ENCODE data around the gene HSCB. TPM values are rescaled to one million over a fixed set of nuclear protein-coding genes. Genes with fewer than 3 reads are reported as not detected.
"Not testable (repeated sequence)": the region's sequence is repeated elsewhere in the genome, so short reads cannot be mapped to it uniquely, and the experiment has no call there.

Gene HSCB
- total RNA-seq, 1 donor from 2014 or later: 13.9 TPM

DNA sequence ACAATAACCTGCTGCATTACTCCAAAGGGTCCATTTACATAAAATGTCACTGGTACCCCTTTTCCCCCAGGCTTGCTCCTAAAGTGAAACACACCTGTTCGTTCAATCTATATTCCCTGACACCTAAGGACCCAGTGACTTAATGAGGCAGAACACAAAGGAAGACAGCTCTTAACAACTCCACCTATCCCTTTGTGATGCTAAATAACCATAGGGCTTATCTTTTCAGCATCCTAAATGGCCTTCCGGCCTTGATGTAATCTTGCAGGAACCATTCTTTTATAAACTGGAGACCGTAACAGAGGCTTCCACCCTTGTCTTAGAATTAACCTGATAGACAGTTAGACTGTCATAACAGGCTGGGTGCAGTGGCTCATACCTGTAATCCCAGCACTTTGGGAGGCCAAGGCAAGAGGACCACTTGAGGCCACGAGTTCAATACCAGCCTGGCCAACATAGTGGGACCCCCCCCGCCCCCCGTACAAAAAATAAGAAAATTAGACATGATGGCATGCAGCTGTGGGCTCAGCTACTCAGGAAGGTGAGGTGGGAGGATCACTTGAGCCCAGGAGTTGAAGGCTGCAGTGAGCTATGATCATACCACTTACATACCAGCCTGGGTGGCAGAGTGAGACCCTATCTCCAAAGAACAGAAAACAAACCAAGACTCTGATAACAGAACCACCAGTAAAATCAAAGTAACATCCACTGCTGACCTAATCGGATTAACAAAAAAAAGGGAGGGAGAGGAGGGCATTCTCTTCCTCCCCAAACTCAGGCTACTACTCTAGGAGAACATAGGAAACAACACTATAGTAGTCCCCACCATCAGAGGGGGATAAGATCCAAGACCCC lies 5.3 kb upstream of the HSCB start:
- intact Hi-C loops (cut with DNase I): no loop called here
- no peak for ATAC-seq
- no peak for DNase-seq (ENCODE audit: low spot score)

DNA sequence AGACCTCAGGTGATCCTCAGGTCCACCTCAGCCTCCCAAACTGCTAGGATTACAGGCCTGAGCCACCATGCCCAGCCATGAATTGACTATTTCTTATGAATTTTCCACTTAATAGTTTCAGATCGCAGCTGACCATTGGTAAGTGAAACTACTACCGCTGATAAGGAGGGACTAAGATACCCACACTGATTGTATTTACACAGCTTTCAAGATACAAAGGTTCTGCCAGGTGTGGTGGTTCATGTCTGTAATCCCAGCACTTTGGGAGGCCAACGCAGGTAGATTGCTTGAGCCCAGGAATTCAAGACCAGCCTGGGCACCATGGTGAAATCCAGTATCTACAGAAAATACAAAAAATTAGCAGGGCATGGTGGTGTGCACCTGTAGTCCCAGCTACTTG lies 4.1 kb upstream of the HSCB start:
- DNase-seq (ENCODE audit: low spot score) (no peak), ATAC-seq (no peak)
- intact Hi-C loops (cut with DNase I): no loop called here

DNA sequence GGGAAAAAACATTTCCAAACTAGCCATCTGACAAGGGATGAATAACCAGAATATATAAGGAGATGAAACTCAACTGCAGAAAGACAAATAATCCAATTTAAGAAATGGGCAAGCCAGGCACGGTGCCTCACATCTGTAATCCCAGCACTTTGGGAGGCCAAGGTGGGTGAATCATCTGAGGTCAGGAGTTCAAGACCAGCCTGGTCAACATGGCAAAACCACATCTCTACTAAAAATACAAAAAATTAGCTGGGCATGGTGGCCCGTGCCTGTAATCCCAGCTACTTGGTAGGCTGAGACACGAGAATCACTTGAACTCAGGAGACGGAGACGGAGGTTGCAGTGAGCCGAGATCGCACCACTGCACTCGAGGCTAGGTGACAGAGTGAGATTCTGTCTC lies 3.0 kb upstream of the HSCB start:
- ATAC-seq; intact Hi-C loops (cut with DNase I); DNase-seq (ENCODE audit: low spot score): not testable (repeated sequence)

DNA sequence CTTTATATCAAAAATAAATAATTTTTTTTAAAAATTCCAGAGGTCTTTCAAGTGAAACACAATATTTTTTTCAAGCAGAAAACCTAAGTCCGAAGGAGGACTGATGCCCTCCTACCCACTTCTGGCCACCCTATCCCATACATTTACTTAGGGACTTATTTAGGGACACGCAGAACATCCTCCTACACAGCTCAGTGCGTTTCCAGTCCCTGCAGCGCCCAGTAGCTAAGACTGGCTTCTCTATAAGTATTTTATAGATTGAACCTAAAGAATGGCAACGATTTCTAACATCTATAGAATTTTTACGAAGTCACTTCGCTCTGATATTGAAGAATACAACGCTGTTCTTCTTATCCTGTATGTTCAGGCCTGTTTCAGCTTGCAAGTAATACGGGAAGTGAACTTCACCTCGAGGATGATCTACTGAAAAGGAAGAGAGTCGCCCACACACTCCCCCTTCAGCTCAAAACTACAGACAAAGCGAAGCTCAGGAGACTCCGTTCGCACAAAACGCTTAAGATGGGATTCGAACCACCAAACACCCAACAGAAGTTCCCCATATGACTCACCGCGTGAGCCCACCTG lies 547 bp upstream of the HSCB start:
- DNase-seq (ENCODE audit: low spot score) (no peak), ATAC-seq (no peak)
- intact Hi-C loops (cut with DNase I): no loop called here

DNA sequence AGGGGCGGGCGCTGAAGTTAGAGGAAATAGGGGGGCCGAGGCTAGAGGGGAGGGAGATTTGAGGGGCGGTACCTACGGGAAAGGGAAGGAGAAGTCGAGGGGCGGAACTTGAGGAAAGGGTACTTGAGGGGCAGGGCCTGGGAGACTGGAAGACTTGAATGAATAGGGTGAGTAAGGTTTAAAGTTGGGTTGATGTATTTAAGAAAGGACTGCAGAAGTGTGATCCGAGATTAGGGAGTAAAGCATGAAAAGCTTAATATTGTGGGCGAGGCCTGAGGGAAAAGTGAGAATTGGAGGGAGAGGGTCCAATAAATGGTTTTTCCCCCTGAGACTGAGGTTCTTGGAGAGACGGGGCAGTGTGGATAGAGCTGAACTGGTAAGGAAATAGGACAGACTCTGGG lies 723 bp downstream of the HSCB start:
- intact Hi-C loops (cut with DNase I): no loop called here
- DNase-seq (ENCODE audit: low spot score) (no peak), ATAC-seq (no peak)

DNA sequence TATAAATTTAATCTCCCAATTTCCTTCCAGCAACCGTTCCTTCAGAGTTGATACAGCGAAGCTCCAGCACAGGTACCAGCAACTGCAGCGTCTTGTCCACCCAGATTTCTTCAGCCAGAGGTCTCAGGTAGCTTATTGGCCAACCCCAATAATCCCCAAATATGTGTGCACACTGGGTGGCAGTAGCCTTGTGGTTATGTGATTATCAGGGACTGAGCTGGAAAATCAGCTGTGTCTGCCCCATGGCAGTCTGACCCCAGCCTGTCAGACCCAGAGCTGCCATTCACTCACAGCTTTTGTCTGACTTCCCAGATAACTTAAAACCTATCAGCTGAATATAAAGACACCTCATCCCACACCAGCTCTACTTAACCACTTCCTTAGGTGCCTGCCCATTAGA lies 2.0 kb downstream of the HSCB start:
- ATAC-seq (no peak), DNase-seq (ENCODE audit: low spot score) (no peak)
- intact Hi-C loops (cut with DNase I): no loop called here

DNA sequence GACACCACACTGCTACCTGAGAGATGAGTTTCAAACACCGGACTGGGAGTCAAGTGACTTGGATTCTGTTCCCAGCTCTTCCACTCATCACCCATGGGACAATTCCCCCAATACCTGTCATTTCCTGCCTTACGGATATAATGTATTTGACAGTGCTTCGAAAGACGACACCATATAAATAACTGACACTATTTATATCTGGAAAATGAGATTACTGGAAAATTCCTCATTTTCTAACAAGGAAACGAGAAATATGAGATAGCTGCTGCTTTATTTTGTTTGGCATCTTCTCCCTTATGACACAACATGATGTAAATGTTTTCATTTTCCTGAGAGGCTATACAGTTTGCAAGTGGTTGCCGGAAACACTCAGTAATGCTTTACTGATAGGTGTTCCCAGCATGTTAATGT lies 8.6 kb downstream of the HSCB start:
- ATAC-seq (no peak), DNase-seq (ENCODE audit: low spot score) (no peak)
- intact Hi-C loops (cut with DNase I): no loop called here

DNA sequence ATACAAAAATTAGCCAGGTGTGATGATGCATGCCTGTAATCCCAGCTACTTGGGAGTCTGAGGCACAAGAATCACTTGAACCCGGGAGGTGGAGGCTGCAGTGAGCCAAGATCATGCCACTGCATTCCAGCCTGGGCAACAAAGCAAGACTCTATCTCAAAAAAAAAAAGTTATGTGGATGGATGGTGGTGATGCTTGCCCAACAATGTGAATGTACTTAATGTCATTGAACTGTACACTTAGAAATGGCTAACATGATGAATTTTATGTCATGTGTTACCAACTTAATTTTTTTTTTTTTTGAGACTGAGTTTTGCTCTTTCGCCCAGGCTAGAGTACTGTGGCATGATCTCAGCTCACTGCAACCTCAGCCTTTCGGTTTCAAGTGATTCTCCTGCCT lies 12.7 kb downstream of the HSCB start:
- intact Hi-C loops (cut with DNase I); DNase-seq (ENCODE audit: low spot score); ATAC-seq: not testable (repeated sequence)

DNA sequence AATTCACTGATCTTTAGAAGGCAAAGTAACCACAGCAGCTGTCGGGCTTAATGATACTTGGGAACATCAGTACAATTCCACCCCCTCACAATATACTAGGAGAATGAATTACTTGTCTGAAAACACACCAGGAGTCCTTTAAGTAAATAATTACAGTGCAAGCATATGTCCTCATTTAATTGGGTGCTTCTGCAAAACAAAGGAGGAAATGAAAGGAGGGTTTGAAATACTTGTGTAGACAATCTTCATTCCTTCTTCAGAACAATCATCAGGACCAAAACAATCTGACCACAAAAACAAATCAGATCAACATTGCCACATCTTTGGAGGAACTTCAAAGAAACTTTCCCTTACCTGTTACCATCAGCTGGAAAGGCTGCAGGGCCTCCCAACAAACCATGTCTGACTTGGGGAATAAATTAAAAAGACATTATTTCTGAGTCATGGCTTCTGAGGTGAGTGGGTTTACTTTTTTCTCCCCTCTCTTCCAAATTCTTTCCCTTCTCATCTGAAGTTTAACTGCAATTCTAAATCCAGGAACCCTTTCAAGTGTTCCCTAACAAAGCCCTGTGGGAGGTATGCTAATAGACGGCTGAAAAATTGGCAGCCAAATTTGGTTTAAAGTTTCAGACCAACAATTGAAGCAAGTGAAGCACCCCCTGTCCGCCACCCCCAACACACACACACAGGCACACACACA lies 18.2 kb downstream of the HSCB start:
- ATAC-seq (no peak), DNase-seq (ENCODE audit: low spot score) (no peak)
- intact Hi-C loops (cut with DNase I): no loop called here

DNA sequence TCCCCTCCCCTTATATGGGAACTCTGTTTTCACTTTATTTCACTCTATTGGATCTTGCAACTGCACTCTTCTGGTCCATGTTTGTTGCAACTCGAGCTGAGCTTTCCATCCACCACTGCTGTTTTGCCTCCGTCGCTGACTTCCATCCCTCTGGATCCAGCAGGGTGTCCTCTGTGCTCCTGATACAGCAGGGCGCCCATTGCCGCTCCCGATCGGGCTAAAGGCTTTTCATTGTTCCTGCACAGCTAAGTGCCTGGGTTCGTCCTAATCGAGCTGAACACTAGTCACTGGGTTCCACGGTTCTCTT lies 19.6 kb downstream of the HSCB start:
- ATAC-seq (no peak), DNase-seq (ENCODE audit: low spot score) (no peak)
- intact Hi-C loops (cut with DNase I): no loop called here

DNA sequence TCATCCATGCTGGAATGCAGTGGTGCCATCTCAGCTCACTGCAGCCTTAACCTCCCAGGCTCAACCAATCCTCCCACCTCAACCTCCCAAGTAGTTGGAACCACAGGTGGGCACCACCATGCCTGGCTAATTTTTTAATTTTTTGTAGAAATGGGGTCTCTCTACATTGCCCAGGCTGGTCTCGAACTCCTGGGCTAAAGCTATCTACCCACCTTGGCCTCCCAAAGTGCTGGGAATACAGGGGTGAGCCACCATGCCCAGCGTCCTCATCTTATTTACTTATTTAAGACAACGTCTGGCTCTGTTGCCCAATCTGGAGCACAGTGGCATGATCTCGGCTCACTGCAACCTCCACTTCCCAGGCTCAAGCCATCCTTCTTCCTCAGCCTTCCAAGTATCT lies 20.2 kb downstream of the HSCB start:
- DNase-seq (ENCODE audit: low spot score); ATAC-seq; intact Hi-C loops (cut with DNase I): not testable (repeated sequence)

DNA sequence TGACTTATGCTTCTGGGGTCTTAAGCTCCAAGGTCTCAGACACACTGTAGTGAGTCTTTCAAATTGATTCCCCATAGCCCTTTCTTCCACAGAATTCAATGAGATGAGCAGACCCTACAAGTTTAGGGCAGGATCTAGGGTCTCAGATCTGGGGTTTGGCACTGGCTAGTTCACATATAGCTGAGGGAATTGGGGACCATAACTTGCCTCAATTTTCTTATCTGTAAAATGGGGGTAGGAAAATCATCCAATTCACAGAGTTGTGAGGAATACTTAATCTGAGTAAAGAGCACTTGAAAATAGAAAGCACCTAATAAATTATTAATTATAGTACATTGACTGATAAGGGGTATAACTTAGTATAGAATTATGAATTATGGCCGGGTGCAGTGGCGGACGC lies 24.8 kb downstream of the HSCB start:
- no peak for ATAC-seq
- DNase-seq (ENCODE audit: low spot score): no peak
- intact Hi-C loops (cut with DNase I): no loop called here

DNA sequence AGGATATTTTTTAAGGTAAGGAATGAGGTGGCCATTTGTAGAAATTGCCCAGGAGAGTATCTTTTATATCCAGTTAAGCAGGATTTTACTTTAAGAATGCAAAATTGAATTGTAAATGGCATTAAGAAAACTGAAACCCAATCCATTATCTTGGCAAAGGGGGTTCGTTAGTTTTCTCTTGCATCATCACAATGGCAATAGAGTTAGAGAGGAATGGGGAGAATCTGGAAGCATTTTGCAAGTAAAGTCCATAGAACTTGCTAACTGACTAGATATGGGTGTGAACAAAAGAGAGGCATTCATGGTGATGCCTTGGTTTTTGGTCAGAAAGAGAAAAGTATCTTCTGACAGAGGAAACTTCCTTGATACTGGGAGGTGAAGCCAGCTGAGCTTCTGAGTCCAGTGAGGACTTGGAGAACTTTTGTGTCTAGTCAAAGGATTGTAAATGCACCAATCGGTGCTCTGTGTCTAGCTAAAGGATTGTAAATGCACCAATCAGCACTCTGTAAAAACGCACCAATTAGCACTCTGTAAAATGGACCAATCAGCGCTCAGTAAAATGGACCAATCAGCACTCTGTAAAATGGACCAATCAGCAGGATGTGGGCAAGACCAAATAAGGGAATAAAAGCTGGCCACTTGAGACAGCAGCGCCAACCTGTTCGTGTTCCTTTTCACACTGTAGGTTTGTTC lies 27.0 kb downstream of the HSCB start:
- intact Hi-C loops (cut with DNase I): no loop called here
- no peak for DNase-seq (ENCODE audit: low spot score)
- no peak for ATAC-seq

DNA sequence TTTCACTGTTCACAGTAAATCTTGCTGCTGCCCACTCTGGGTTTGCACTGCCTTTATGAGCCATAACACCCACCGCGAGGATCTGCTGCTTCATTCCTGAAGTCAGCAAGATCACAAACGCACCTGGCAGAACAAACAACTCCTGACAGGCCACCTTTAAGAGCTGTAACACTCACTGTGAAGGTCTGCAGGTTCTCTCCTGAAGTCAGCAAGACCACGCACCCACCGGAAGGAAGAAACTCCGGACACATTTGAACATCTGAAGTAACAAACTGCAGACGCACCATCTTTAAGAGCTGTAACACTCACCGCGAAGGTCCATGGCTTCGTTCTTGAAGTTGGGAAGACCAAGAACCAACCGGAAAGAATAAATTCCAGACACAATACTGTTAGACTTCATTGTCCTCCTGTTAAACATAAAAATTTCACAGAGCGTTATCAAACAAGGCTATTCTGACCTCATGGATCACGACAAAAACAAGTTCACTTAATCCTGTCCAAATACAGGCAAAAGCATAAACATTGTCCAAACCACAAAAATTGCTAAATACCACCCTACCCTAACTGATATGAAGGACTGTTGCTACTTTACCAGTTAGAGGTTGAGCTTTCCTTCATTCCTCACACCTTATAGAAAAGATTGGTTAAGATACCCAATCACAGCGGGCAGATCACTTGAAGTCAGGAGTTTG lies 27.7 kb downstream of the HSCB start:
- ATAC-seq: no peak
- intact Hi-C loops (cut with DNase I): no loop called here
- DNase-seq (ENCODE audit: low spot score): no peak

DNA sequence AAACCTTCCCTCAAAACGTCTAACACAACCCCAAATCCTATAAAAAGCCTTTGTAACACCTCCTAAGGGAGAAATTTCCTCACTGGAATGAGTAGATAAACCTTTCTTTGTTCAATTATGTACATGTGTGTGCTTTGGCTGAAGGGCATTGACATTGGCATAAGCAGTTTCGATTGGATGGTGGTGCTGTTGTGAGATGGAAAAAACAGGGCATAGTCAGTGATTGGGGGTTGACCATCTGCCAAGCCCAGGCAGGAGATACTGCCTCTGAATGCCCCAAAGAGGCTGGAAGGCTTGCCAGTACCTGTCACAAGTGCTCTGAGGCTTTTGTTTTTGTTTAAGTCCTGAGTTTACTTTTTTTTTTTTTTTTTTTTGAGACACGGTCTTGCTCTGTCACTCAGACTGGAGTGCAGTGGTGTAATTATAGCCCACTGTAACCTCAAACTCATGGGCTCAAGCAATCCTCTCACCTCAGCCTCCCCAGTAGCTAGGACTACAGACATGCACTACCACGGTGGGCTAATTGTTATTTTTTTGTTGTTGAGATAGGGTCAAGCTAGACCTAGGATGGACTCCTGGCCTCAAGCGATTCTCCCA lies 29.5 kb downstream of the HSCB start:
- intact Hi-C loops (cut with DNase I): no loop called here
- no peak for ATAC-seq
- DNase-seq (ENCODE audit: low spot score): no peak

DNA sequence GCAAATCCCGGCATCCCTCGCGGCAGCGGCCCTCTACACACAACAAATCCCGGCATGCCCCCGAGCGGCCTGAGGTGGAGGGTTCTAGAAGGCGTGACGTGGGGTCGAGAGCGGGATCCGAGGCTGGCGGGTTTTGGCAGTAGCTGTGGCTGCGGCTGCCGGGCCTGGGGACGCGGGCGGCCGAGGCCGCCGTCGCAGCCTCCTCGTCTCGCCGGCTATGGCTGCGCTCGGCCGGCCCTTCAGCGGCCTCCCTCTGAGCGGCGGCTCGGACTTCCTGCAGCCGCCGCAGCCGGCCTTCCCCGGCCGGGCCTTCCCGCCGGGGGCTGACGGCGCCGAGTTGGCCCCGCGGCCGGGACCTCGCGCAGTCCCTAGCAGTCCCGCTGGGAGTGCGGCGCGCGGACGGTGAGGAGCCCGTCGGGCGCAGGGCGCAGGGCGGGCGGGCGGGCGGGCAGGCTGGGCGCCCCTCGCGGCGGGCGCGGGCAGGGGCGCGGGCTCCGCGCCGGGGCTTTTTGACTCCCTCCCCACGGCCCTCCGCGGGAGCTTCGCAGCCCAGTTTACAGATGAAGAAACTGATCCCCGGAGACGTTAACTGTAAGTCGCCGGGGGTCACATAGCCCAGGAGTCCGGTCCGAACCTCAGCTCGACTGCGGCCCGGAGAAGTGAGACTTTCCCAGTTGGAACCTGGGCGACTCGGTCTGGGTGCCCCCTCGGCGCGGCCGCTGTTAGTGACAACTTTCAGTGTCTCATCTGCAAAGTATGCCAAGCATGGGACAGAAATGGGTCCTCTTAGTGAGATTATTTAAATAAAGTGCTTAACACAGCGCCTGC lies 31.0 kb downstream of the HSCB start, which contains the start of gene CCDC117:
TSS of gene CCDC117 (plus strand) at position 63 of the 828 bp plus-strand sequence. CDS start at position 218, 155 bp downstream.
- ATAC-seq (peak; percentile 99), DNase-seq (ENCODE audit: low spot score) (peak; percentile 97)
- intact Hi-C loops (cut with DNase I): no loop called here

DNA sequence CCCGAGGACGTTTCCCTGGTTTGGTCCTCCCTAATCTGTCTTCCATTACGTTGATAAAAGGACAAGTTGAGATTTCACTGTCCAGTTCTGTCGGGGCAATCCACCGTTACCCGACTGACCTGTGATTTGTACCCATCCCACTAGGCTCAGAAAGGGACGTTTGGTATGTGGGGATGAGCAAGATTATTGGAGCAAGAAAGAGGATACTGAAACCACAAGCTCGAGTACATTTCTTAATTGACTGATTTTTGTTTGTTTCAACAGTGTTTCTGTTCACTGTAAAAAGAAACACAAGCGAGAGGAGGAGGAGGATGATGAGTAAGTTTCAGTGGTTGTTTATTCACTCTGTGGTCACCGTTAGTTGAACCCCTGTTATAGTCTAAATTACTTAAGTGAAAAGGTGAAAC lies 31.6 kb downstream of the HSCB start:
- intact Hi-C loops (cut with DNase I): no loop called here
- DNase-seq (ENCODE audit: low spot score): no peak
- ATAC-seq: no peak

DNA sequence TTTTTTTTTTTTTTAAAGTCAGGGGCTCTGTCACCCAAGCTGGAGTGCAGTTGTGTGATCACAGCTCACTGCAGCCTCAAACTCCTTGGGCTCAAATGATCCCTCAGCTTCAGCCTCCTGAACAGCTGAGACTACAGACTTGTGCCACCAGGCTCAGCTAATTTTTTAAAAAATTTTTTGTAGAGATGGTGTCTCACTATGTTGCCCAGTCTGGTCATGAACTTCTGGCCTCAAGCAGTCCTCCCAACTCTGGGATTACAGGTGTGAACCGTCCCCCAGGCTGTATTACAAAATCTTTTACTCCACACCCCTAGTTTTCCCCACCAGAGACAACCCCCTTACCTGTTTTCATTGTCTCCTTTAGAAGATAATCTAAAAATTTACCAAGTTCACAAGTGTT lies 32.5 kb downstream of the HSCB start:
- intact Hi-C loops (cut with DNase I): no loop called here
- ATAC-seq (no peak), DNase-seq (ENCODE audit: low spot score) (no peak)

Measured in sciatic nerve (tissue), 2 donors.